DOHH2 (cell line): Measurements from ENCODE around the gene PCYOX1L.
"Not testable (repeated sequence)": the region's sequence is repeated elsewhere in the genome, so short reads cannot be mapped to it uniquely, and the experiment has no call there.

Experiments
- H3F3A ChIP-seq: fragments of 200-600 bp; sonication (generic), shearing (Covaris generic); 2 replicates; pipeline ENCODE4 v1.6.0; 2016; ENCODE audit warnings: antibody characterized with exemption, mild to moderate bottlenecking; ENCODE audit not compliant: control insufficient read depth, insufficient read depth
- H3K27ac ChIP-seq: fragments of 200-600 bp; sonication (generic); 2 replicates; pipeline ENCODE4 v1.5.1; 2014; ENCODE audit warnings: low read depth, mild to moderate bottlenecking, low read length, moderate library complexity
- H3K27me3 ChIP-seq: fragments of 200-600 bp; sonication (generic); 2 replicates; pipeline ENCODE4 v1.6.1; 2014; ENCODE audit warnings: mild to moderate bottlenecking, low read length, mixed read lengths; ENCODE audit not compliant: control insufficient read depth
- H3K36me3 ChIP-seq: fragments of 200-600 bp; sonication (generic); 2 replicates; pipeline ENCODE4 v1.6.1; 2014; ENCODE audit warnings: mild to moderate bottlenecking, low read length, moderate library complexity, mixed read lengths; ENCODE audit not compliant: control insufficient read depth
- H3K4me1 ChIP-seq: fragments of 200-600 bp; sonication (generic); 2 replicates; pipeline ENCODE4 v1.6.1; 2014; ENCODE audit warnings: mild to moderate bottlenecking, low read length, mixed read lengths; ENCODE audit not compliant: control insufficient read depth
- H3K4me2 ChIP-seq: fragments of 200-600 bp; sonication (generic); 2 replicates; pipeline ENCODE4 v1.6.0; 2014; ENCODE audit warnings: mild to moderate bottlenecking, low read length, moderate library complexity
- H3K4me3 ChIP-seq: fragments of 200-600 bp; sonication (generic); 2 replicates; pipeline ENCODE4 v1.5.1; 2014; ENCODE audit warnings: mild to moderate bottlenecking, low read length, mixed read lengths
- H3K79me2 ChIP-seq: fragments of 200-600 bp; sonication (generic); 2 replicates; pipeline ENCODE4 v1.6.1; 2014; ENCODE audit warnings: mild to moderate bottlenecking, low read length, mixed read lengths; ENCODE audit not compliant: control insufficient read depth
- H3K9me2 ChIP-seq: fragments of 200-600 bp; sonication (generic); replicated peaks from 2 replicates; pipeline ENCODE4 v1.6.1; 2014; ENCODE audit warnings: mild to moderate bottlenecking, low read length, mixed read lengths; ENCODE audit not compliant: control insufficient read depth
- H3K9me3 ChIP-seq: fragments of 200-600 bp; sonication (generic); 2 replicates; pipeline ENCODE4 v1.6.1; 2014; ENCODE audit warnings: antibody characterized with exemption, low read length, mixed read lengths; ENCODE audit not compliant: control insufficient read depth, insufficient read depth
- H4K20me1 ChIP-seq: fragments of 200-600 bp; sonication (generic); 2 replicates; pipeline ENCODE4 v1.6.0; 2014; ENCODE audit warnings: low read depth, mild to moderate bottlenecking, antibody characterized with exemption, low read length, moderate library complexity; ENCODE audit not compliant: control insufficient read depth, insufficient read depth
- CTCF ChIP-seq: fragments of 200-600 bp; sonication (generic); IDR thresholded peaks from one replicate; pipeline ENCODE4 v1.5.1; 2014; ENCODE audit warnings: antibody characterized with exemption, mild to moderate bottlenecking, low read depth, low read length; ENCODE audit not compliant: poor library complexity, severe bottlenecking
- EZH2phosphoT487 ChIP-seq: fragments of 200-600 bp; sonication (generic); IDR thresholded peaks from 2 replicates; pipeline ENCODE4 v1.6.1; 2017; ENCODE audit warnings: borderline replicate concordance, mild to moderate bottlenecking, antibody characterized with exemption, low read length, moderate library complexity, mixed read lengths

PCYOX1L gene

GRCh38 chr5:149388498-149389190 is 30.8 kb downstream of the PCYOX1L start:
- no peaks in the 10 kb centered on the region for H4K20me1 ChIP-seq
- no peaks in the 10 kb centered on the region for H3K4me1 ChIP-seq
- H3K9me3 ChIP-seq = no peaks in the 10 kb centered on the region
- no peaks in the 10 kb centered on the region for H3K36me3 ChIP-seq
- H3K9me2 ChIP-seq = no peaks in the 10 kb centered on the region
- peaks cover 13% of the 10 kb centered on the region; the same call in 1 of the 2 replicates for H3K27me3 ChIP-seq
- no peaks in the 10 kb centered on the region for H3K79me2 ChIP-seq
- no peak overlapping the region for H3K4me2 ChIP-seq
- no peak overlapping the region for H3K27ac ChIP-seq
- no peaks in the 10 kb centered on the region for H3F3A ChIP-seq
- TF ChIP-seq CTCF (no peak), EZH2phosphoT487 (no peak)
- H3K4me3 ChIP-seq = no peak overlapping the region

- Histone ChIP-seq H3K36me3 (no peaks in the 10 kb centered on the region), H3K9me2 (no peaks in the 10 kb centered on the region), H4K20me1 (no peaks in the 10 kb centered on the region), H3K79me2 (no peaks in the 10 kb centered on the region), H3K4me2 (no peak overlapping the region), H3F3A (no peaks in the 10 kb centered on the region), H3K27me3 (peaks cover 13% of the 10 kb centered on the region; the same call in 1 of the 2 replicates), H3K4me1 (no peaks in the 10 kb centered on the region), H3K4me3 (no peak overlapping the region), H3K9me3 (no peaks in the 10 kb centered on the region), H3K27ac (no peak overlapping the region)
- TF ChIP-seq EZH2phosphoT487 = no peak
- no peak for TF ChIP-seq CTCF
Observed at GRCh38 chr5:149389552-149390495, 32.0 kb downstream of the PCYOX1L start.

- not testable (repeated sequence) for H3K4me2 ChIP-seq
Observed at GRCh38 chr5:149391076-149391475, 33.2 kb downstream of the PCYOX1L start.

DNA sequence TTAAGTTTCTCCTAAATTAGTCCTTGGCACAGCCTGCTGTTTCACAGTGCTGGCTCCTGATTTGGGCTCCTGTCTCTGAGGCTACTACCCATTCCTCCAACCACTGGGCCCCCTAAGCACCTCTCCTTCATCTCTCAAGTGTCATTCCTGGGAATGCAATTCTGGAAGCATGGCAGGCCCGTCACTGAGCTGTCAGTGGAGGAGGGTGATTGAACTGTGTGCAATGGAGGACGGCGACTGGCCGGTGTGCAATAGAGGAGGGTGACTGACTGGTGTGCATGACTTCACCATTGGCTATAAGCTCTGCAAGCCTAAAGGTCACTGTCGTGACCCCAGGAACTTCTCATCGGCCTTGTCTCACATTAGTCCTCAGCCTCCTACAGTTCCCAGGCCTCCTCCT is 33.7 kb downstream of the PCYOX1L start:
- Histone ChIP-seq H3K4me2 (no peak overlapping the region), H3K36me3 (no peaks in the 10 kb centered on the region), H3K9me3 (no peaks in the 10 kb centered on the region), H3K79me2 (no peaks in the 10 kb centered on the region), H4K20me1 (no peaks in the 10 kb centered on the region), H3K4me1 (no peaks in the 10 kb centered on the region), H3K4me3 (no peak overlapping the region), H3F3A (no peaks in the 10 kb centered on the region), H3K27me3 (peaks cover 17% of the 10 kb centered on the region), H3K27ac (no peak overlapping the region), H3K9me2 (no peaks in the 10 kb centered on the region)
- no peak for TF ChIP-seq CTCF
- no peak for TF ChIP-seq EZH2phosphoT487

More at GRCh38 chr5:149391076-149391475, 33.2 kb downstream of the PCYOX1L start:
- H3K27me3 ChIP-seq = peaks cover 17% of the 10 kb centered on the region
- H3K4me3 ChIP-seq, H3K36me3 ChIP-seq, H3K4me1 ChIP-seq, H4K20me1 ChIP-seq, H3F3A ChIP-seq, H3K79me2 ChIP-seq, H3K9me2 ChIP-seq, H3K9me3 ChIP-seq, H3K27ac ChIP-seq: not testable (repeated sequence)
